Mesodermal cell (in vitro differentiated cells): ENCODE results near the gene ZNF397. TPM values are rescaled to one million over a fixed set of nuclear protein-coding genes. Genes with fewer than 3 reads are reported as not detected.
A peak's percentile ranks its signal among the peaks of the same experiment; 100 is the strongest.
"Not testable (repeated sequence)": the region's sequence is repeated elsewhere in the genome, so short reads cannot be mapped to it uniquely, and the experiment has no call there.

Experiments
- H3K27ac ChIP-seq: 2 replicates; pipeline ENCODE4 v1.7.0; 2013; ENCODE audit warnings: mild to moderate bottlenecking, low read depth, low read length, moderate library complexity; ENCODE audit not compliant: severe bottlenecking
- H3K36me3 ChIP-seq: 2 replicates; pipeline ENCODE4 v1.7.1; 2013; ENCODE audit warnings: mild to moderate bottlenecking, low read length, moderate library complexity; ENCODE audit not compliant: control insufficient read depth, insufficient read depth
- H3K4me1 ChIP-seq: one replicate; pipeline ENCODE4 v1.7.1; 2013; ENCODE audit warnings: mild to moderate bottlenecking, low read length; ENCODE audit not compliant: insufficient read depth, control insufficient read depth, poor library complexity, severe bottlenecking
- H3K4me3 ChIP-seq: 2 replicates; pipeline ENCODE4 v1.7.0; 2013; ENCODE audit warnings: low read length, control low read depth, mild to moderate bottlenecking; ENCODE audit not compliant: insufficient read depth, poor library complexity, severe bottlenecking; ENCODE audit errors: extremely low read depth
- H3K9me3 ChIP-seq: 2 replicates; pipeline ENCODE4 v1.7.1; 2013; ENCODE audit warnings: mild to moderate bottlenecking, low read length, moderate library complexity; ENCODE audit not compliant: control insufficient read depth
- WGBS, 2 experiments: methylation state at CpG; one replicate each; pipeline ENCODE4 v1.1.5; 2013; ENCODE audit warnings: missing lambda C conversion rate in 2 of 2; ENCODE audit not compliant: insufficient coverage in 2 of 2; 5-methylcytosine and 5-hydroxymethylcytosine counted together
- polyA plus RNA-seq, 2 experiments: library from polyadenylated mRNA; stranded (reverse); fragments of 50-300 nt; gene quantifications; one replicate each; pipeline ENCODE4 v1.2.3, GENCODE V29; 2013

ZNF397 gene
- polyA plus RNA-seq (2013, experiment 1 of 2), result 16.4 TPM
- polyA plus RNA-seq (2013, experiment 2 of 2), result 15.5 TPM

DNA sequence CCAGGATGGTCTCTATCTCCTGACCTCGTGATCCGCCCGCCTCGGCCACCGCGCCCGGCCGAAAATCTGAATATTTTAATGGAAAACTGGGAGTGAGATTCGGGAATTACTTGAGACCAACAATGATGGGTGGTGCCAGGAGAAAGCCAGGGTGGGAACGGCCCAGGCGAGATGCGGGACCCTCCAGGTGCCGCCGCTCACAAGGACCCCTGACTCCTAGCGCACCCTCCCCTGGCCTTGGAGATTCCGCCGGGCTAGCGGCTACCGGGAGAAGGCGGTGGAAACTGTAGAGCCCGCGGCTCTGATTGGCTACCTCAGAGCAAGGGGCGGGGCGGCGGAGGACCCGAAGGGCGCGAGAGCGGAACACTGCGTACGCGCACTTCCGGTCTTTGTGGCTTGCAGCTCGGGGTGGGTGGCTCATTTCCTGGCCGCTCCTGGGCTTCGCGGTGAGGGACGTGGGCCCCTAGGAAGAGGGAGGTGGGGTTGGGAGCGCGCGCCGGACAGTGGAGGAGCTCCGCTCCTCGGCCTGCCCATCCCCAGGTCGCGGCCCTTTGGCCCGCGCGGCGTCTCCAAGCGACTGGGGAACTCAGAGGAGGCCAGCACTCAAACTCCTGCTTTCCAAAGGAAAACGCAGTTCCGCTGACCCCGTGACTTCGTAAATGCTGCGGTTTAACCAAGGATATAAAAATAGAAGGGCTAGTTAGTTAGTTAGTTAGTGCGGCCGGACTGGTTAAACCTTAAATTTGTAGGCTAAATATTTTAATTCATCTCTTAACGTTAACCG lies at the start of gene ZNF397:
Gene ZNF397 (plus strand): TSS at position 371 of the 784 bp plus-strand sequence. CDS start 1,437 bp downstream, outside the sequence.
- H3K27ac ChIP-seq, result peak within 1 kb of the TSS; percentile 97
- H3K9me3 ChIP-seq, result peaks cover 27% of the 10 kb centered on the region
- H3K4me3 ChIP-seq, result peak within 1 kb of the TSS; percentile 50
- H3K36me3 ChIP-seq, result peaks cover 37% of the 10 kb centered on the region
- H3K4me1 ChIP-seq, result peaks cover 6% of the 10 kb centered on the region
- 1% methylated on average over 43 to 46 of the region's 60 CpGs for WGBS, 2 experiments

- Histone ChIP-seq H3K4me3 (no peak overlapping the region), H3K27ac (no peak overlapping the region)
Measured at GRCh38 chr18:35191698-35192025, 49.2 kb upstream of the ZNF397 start.

DNA sequence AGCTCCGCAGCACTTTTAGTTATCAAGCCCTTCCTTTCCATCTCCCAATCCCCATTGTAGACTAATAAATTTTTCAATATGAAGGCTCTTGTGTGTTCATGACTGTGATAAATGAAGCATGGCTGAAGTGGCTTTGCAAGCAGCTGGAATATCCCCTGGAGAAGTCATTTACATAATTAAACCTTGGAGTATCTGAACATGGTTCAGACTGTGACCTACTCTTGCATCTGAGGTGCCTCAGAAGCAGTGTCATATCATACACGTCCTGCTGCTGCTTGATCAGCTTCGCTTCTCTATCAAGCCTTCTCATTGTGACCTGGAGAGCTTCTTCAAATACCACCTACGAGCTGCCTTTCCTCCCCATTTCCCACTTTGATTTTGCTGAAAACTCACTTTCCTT lies 48.4 kb upstream of the ZNF397 start:
- Histone ChIP-seq H3K4me1 (no peaks in the 10 kb centered on the region), H3K36me3 (no peaks in the 10 kb centered on the region), H3K9me3 (no peaks in the 10 kb centered on the region), H3K27ac (no peak overlapping the region), H3K4me3 (no peak overlapping the region)
- 85 to 89% methylated on average over 2 to 3 of the region's 4 CpGs for WGBS, 2 experiments

More at GRCh38 chr18:35191698-35192025, 49.2 kb upstream of the ZNF397 start:
- Histone ChIP-seq H3K4me1 (no peaks in the 10 kb centered on the region), H3K9me3 (no peaks in the 10 kb centered on the region), H3K36me3 (no peaks in the 10 kb centered on the region)
- WGBS, 2 experiments, result 53 to 75% methylated on average over 4 of the region's 5 CpGs

DNA sequence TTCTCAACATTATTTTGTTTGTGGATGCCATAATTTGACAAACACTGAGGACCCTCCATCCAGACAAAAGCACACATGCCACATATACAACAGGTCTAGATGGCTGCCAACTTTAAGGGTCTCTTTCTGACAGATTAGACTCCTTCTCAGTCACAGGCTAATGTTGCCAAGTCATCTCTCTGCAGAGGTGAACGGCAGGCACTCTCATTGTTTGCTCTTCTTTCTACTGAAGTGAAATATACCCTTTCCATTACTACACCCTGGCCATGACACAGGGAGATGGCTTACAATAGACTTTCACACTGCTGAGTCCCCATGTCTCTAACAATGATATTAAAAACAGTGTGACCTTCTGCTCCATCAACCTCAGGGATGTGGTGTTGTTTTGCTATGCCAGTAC lies 47.5 kb upstream of the ZNF397 start:
- H3K36me3 ChIP-seq, result no peaks in the 10 kb centered on the region
- no peak overlapping the region for H3K4me3 ChIP-seq
- 55 to 67% methylated on average over 1 of the region's 1 CpG for whole genome bisulfite sequencing, 2 experiments
- H3K9me3 ChIP-seq, result no peaks in the 10 kb centered on the region
- no peak overlapping the region for H3K27ac ChIP-seq
- H3K4me1 ChIP-seq, result no peaks in the 10 kb centered on the region

DNA sequence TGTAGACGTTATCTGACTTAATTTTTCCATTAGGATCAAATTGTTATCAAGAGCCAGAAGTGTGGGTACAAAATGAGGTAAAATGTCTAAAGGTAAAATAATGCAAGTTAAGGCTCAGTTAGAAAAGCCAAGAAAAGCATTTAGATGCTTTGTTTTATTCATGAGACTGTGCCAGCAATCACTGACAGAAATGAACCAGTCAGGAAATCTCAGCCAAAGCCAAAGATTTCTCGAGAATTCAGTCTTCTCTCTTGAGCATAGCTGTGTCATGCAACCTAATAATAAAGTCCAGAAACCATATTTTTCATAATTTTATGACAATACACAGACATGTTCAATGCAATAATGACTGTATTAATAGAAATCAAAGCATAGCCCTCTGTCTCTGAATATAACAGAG lies 43.5 kb upstream of the ZNF397 start:
- H3K27ac ChIP-seq, result no peak overlapping the region
- WGBS, 2 experiments, result 83 to 100% methylated on average over 2 of the region's 2 CpGs

GRCh38 chr18:35201256-35201931 lies 39.4 kb upstream of the ZNF397 start:
- no peaks in the 10 kb centered on the region for H3K4me1 ChIP-seq

More for the DNA sequence above, 43.5 kb upstream of the ZNF397 start:
- no peaks in the 10 kb centered on the region for H3K36me3 ChIP-seq
- H3K4me1 ChIP-seq, result no peaks in the 10 kb centered on the region
- no peak overlapping the region for H3K4me3 ChIP-seq
- no peaks in the 10 kb centered on the region for H3K9me3 ChIP-seq

GRCh38 chr18:35203067-35203466 lies 37.8 kb upstream of the ZNF397 start:
- Histone ChIP-seq H3K9me3 (peaks cover 8% of the 10 kb centered on the region), H3K27ac (no peak overlapping the region), H3K4me3 (no peak overlapping the region), H3K36me3 (no peaks in the 10 kb centered on the region), H3K4me1 (no peaks in the 10 kb centered on the region)
- WGBS, 2 experiments, result 93 to 100% methylated on average over 3 of the region's 3 CpGs

More at GRCh38 chr18:35201256-35201931, 39.4 kb upstream of the ZNF397 start:
- no peak overlapping the region for H3K27ac ChIP-seq
- no peaks in the 10 kb centered on the region for H3K36me3 ChIP-seq
- 85 to 98% methylated on average over 4 to 5 of the region's 5 CpGs for WGBS, 2 experiments
- H3K4me3 ChIP-seq, result no peak overlapping the region
- peaks cover 8% of the 10 kb centered on the region for H3K9me3 ChIP-seq

- no peak overlapping the region for H3K4me3 ChIP-seq
- peaks cover 8% of the 10 kb centered on the region for H3K9me3 ChIP-seq
- WGBS, 2 experiments, result no CpG with 5 or more reads among the region's 2 CpGs
- H3K4me1 ChIP-seq, result no peaks in the 10 kb centered on the region
- no peak overlapping the region for H3K27ac ChIP-seq
- H3K36me3 ChIP-seq, result no peaks in the 10 kb centered on the region
Measured at GRCh38 chr18:35205199-35205712, 35.6 kb upstream of the ZNF397 start.

DNA sequence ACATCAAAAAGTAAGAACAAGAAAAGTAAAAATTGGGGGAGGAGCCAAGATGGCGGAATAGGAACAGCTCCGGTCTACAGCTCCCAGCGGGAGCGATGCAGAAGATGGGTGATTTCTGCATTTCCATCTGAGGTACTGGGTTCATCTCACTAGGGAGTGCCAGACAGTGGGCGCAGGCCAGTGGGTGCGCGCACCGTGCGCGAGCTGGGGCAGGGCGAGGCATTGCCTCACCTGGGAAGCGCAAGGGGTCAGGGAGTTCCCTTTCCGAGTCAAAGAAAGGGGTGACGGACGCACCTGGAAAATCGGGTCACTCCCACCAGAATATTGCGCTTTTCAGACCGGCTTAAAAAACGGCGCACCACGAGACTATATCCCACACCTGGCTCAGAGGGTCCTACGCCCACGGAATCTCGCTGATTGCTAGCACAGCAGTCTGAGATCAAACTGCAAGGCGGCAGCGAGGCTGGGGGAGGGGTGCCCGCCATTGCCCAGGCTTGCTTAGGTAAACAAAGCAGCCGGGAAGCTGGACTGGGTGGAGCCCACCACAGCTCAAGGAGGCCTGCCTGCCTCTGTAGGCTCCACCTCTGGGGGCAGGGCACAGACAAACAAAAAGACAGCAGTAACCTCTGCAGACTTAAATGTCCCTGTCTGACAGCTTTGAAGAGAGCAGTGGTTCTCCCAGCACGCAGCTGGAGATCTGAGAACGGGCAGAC lies 34.9 kb upstream of the ZNF397 start:
- not testable (repeated sequence) for H3K9me3 ChIP-seq, H3K4me3 ChIP-seq, H3K4me1 ChIP-seq, H3K27ac ChIP-seq, H3K36me3 ChIP-seq
- 100% methylated on average over 2 of the region's 30 CpGs for WGBS, 2 experiments

DNA sequence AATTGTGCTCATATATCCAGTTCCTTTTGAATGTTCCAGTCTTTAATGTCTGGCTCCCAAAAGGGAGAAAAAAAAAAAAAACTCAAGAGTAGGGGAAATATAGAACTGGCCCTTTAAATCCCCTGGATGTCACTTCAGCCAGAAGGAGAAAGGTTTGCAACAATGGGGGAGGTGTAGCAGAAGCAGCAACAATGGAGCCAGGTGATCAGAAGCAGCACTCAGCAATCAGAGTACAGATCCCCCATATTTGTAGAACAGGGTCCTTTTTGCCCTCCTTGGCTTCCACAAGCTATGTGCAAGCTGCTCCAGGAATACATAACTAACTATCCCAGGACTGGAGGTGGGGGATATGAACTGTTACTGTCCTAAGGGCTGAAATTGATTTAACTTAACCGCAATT lies 25.8 kb upstream of the ZNF397 start:
- no peak overlapping the region for H3K4me3 ChIP-seq
- H3K9me3 ChIP-seq, result no peaks in the 10 kb centered on the region
- no peaks in the 10 kb centered on the region for H3K4me1 ChIP-seq
- WGBS, 2 experiments, result 86% methylated on average over 1 of the region's 1 CpG; no CpG with 5 or more reads in 1 of the 2 experiments
- H3K27ac ChIP-seq, result no peak overlapping the region
- no peaks in the 10 kb centered on the region for H3K36me3 ChIP-seq
